Gastrocnemius medialis (tissue), 4 donors: Measurements from ENCODE around the gene BMPER.

Source experiments
- CTCF ChIP-seq, 5 experiments: fragments of 450-650 bp in 3 of 5; fragments of 200-600 bp in 2 of 5; sonication (generic) in 2 of 5; IDR thresholded peaks in 4 of 5; conservative IDR thresholded peaks in 1 of 5; 1 replicate in 4 of 5; 2 replicates in 1 of 5; pipeline ENCODE4 v1.5.1; 2016 to 2019; ENCODE audit warnings: antibody characterized with exemption in 5 of 5, mild to moderate bottlenecking in 3 of 5, moderate library complexity in 3 of 5
- POLR2A ChIP-seq, 2 donors: fragments of 450-650 bp; IDR thresholded peaks; one replicate each; pipeline ENCODE4 v1.6.1; 2017; ENCODE audit warnings: antibody characterized with exemption in 2 of 2, mild to moderate bottlenecking in 2 of 2, moderate library complexity in 2 of 2

GRCh38 chr7:33933611-33934281, 28.4 kb downstream of the BMPER start:
- TF ChIP-seq CTCF (IDR thresholded peaks at IDR 0.05 in 4 of 5, conservative IDR thresholded peaks at IDR 0.05 in 1 of 5) (no peak), POLR2A (IDR thresholded peaks at IDR 0.05) (no peak)
